CD4-positive, alpha-beta T cell treated with Interleukin-17A for 4 hours (primary cell): ENCODE measurements around the gene LHB.

Source experiments
- DNase-seq: peaks from one replicate; pipeline ENCODE4 v3.0.0-alpha.2; 2020; ENCODE audit warnings: mixed read lengths

The LHB gene

DNA sequence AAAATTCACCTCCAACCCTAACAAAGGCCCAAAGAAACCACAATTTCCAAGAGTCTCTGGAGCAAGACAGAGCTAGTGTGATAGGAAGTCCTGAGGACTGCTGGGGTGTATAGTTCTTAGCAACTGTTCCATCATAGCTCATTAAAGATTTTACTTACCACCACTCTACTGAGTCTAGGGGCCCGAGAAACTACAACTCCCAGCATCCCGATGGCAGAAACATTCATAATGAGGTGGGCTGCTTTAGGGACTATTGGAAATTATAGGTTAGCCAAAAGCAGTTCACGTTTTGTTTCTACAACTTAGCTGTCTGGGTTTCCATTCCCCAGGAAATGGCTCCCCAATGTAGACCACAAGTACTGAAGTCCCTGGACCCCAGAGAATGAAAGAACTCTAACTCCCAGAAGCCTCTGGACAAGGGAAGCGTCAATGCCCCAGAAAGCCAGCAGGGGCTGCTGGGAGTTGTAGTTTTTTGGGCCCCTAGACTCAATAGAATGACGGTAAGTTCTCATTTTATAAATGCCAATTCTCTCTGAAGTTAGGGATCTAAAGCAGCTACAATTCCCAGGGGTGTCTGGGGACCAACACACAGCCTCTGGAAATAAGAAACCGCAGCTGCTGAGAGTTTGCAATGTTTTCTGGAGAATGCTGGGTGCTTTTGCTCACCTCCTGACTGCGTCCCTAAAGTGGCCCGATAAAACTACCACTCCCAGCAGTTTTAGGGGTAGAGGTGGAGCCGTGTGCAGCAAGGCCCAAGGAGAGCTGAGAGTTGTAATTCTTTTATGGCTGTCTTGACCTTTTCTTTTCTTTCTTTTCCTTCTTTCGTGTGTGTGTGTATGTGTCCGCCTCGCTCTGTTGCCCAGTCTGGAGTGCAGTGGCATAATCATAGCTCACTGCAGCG lies 40.7 kb downstream of the LHB start:
- DNase-seq = peak; percentile 40

DNA sequence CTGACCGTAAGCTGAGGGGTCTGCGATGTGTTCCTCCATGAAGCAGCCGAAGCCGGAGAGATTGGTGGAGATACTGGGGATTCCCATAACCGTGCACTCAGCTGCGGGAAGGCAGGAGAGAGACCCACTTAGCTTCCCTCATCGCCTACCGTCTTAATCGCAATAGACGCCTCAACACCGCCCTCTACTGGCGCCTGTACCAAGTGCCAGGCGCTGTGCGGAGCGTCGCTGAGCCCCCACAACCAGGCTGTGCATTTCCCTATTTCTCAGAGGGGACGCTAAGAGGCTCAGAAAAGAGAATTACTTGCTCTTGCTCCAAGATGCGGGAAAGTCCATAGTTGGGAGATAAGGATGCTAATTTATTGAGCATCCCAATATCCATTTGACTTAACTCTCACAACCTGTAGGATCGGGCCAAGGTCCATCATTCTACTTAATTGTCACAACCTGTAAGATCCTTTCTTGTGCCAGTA lies 45.9 kb downstream of the LHB start:
- peak; percentile 91 for DNase-seq

DNA sequence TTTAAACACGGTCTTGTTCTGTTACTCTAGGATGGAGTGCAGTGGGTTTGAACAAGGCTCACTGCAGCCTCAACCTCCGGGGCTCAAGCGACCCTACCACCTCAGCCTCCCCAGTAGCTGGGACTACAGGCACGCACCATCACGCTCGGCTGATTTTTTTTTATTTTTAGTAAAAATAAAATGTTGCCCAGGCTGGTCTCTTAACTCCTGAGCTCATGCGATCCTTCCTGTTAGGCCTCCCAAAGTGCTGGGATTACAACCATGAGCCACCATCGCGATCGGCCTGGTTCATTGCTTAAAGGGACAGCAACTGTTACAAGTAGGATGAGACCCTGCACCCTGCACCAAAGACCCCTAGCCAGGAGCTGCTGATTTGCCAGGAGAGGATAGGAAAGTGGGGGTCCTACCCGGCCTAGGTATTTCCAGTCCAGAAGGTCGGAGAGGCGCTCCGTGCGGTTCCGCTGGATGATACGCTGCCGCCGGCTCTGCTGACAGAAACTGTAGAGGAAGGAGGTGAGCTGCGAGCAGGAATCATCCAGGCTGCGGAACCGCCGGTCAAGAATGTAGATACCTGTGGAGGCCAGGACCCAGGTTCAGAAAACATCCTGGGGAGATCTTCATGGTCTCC lies 46.6 kb downstream of the LHB start:
- DNase-seq = no peak

DNA sequence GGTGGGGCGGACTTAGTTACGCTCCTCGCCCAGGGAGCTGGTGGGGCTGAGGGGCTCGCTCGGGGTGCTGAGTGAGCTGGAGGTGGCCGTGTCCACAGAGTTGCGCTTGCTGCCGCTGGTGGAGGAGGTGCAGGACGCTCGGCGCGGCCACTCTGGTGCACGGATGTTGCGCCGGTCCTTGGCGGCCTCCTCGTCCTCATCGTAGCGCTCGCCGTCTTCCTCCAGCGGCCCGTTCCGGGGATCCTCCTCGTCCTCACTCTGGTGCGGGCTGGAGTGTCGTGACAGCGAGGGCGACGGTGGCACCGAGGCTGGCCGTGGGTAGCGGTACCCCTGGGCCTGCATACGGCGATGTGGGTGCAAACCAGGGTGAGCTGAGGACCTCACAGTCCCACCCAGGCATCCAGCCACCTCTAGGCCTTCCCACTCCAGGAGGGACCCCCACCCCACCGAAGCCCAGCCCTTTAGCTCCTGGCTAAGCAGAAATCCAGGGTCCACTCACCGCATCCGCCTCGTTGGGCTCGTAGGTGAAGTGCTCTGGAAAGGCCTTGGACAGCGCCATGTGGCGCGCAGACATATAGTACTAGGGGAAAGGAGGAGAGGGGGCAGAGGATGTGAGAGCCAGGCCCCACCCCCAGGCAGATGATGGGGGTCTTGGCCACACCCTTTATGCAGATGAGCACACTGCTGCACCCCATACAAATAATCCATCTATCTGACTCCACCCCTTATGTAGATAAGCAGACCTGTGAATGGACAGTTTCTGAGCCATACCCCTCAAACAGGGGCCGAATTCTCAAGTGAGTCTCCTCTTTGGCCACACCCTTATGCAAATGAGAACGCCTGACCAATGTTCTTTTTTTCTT lies 47.4 kb downstream of the LHB start:
- no peak for DNase-seq

DNA sequence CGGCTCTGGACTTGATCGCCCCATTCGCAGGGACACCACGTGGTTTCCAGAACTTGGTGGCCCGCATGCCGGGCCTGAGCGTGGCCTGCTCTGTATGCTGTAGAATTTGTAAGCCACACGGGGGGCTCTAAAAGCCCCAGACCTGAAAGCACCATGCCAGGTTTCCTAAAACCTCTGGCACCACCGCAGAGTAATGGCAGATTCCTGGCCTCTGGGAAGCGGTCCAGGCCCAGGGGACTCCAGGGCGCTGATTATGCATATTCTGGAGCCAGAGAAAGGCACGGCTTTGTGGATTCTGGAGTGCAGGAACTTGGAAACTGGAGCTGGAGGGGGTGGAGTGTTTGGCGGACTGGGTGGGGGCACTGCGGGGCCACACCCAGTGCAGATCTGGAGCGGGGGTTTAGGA lies 48.1 kb downstream of the LHB start:
- no peak for DNase-seq

GRCh38 chr19:48968179-48968661 lies 48.7 kb downstream of the LHB start:
- DNase-seq = no peak

DNA sequence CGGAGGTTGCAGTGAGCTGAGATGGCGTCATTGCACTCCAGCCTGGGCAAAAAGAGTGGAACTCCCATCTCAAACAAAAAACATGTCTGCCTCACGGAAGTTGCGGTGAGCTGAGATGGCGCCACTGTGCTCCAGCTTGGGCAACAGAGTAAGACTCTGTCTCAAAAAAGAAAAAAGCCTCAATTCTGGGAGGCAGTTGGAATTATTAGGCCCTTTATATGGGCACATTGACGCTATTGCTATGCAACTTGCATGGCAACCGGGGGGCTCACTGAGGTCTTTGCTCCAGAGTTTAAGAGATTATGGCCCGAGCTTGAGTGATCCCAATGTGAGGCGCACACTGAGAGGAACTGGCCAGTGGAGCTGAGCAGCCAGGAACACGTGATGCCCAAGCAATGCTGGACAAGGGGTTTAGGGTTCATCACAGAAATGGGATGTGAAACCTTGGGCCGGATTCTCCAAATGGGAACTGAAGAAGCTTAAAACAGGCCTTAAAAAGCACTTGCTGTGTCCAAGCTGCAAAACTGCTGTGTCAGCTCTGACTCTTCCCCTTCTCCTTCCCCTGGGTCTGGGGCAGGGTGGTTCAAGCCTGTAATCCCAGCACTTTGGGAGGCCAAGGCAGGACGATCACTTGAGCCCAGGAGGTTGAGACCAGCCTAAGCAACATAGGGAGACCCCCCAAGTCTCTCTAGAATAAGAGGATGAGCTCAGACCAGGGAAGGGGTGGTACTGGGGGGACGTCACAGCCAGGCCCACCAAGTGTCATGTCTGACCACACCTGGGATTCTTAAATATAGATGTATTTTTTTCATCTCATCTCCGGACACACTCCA lies 49.3 kb downstream of the LHB start:
- no peak for DNase-seq

DNA sequence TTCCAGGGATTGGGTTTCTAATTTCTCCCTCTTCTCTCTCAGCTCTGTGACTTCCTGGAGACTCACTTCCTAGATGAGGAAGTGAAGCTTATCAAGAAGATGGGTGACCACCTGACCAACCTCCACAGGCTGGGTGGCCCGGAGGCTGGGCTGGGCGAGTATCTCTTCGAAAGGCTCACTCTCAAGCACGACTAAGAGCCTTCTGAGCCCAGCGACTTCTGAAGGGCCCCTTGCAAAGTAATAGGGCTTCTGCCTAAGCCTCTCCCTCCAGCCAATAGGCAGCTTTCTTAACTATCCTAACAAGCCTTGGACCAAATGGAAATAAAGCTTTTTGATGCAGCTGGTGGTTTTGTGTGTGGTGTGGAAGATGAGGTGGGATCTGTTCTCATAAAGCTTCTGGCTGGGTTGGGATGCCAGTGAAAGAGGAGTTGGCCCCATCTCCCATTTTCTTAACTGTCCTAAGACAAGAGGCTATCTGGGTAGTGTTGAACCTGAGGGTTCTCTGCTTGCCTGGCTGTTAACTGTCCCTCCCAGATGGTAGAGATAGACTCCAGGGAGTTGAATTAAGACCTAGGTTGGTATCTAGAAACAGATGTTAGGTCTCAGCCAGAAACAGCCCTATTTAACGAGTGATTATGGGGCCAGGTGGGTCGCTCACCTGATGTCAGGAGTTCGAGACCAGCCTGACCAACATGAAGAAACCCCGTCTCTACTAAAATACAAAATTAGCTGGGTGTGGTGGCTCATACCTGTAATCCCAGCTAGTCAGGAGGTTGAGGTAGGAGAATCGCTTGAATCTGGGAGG lies 50.1 kb downstream of the LHB start:
- no peak for DNase-seq
